ENCODE data around the gene LIX1L. TPM values are rescaled to one million over a fixed set of nuclear protein-coding genes. Genes with fewer than 3 reads are reported as not detected.

The LIX1L gene
- total and polyA plus RNA-seq, 2 of the 13 experiments (the other 11 are each of a cell fraction or from before 2014, with no cell fraction given) = 8.1 to 24.9 TPM

GRCh38 chr1:145927916-145928643 lies 29.7 kb downstream of the LIX1L start (continued):
- TF ChIP-seq ZNF770 (CRISPR knock-in tag; IDR thresholded peaks at IDR 0.05) (peak; percentile 49; the same call in 1 of the 2 replicates), ZNF256 (CRISPR knock-in tag; conservative IDR thresholded peaks at IDR 0.05) (0 out of 2 replicates have a peak, but pooled peaks have one; percentile 4), ZNF543 (CRISPR knock-in tag; IDR thresholded peaks at IDR 0.05) (no peak), SP1 (IDR thresholded peaks at IDR 0.05) (no peak), SP1 (CRISPR knock-in tag; IDR thresholded peaks at IDR 0.05) (no peak)
- TF ChIP-seq, protein P1, sequence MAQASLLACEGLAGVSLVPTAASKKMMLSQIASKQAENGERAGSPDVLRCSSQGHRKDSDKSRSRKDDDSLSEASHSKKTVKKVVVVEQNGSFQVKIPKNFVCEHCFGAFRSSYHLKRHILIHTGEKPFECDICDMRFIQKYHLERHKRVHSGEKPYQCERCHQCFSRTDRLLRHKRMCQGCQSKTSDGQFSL (CRISPR knock-in tag; IDR thresholded peaks at IDR 0.05) = no peak

GRCh38 chr1:145927063-145927886 lies 30.5 kb downstream of the LIX1L start, which contains the start of gene RBM8A:
TSS of gene RBM8A (minus strand) at chr1:145927484. CDS start at chr1:145927426, 58 bp downstream.
- DNase-seq (ENCODE audit: low spot score) (peak; percentile 97), FAIRE-seq (peak; percentile 97), ATAC-seq (peak; percentile 99)
- no peaks in the 10 kb centered on the region; a peak in 4 of 5 replicates for H3K36me3 ChIP-seq (replicated peaks in 1 of 2; ENCODE audit: control insufficient read depth in 1 of 2, insufficient read depth in 2 of 2, low read length in 2 of 2)
- no TSS peak for BruUV-seq (replicated peaks)
- peaks cover 15% of the 10 kb centered on the region for H3K79me2 ChIP-seq (ENCODE audit: insufficient read depth, low read length)
- peak within 1 kb of the TSS; percentile 39 for H2AFZ ChIP-seq (ENCODE audit: low read length)
- CTCF ChIA-PET (ENCODE audit: low intra/inter-chr PET ratio, low total read pairs) = interaction anchor here (1.6 kb wide), 1 partner anchor 35 kb away, joined by 9 read pairs; no protein-coding TSS in a partner anchor
- peak within 1 kb of the TSS; percentile 96 for H3K9ac ChIP-seq (ENCODE audit: insufficient read depth, low read depth, low read length)
- in situ Hi-C loops (cut with HindIII; ENCODE audit: extremely low pct_ligation_motif_present, low pct_unique_long_range_greater_than_20kb) (loop anchor here (5.0 kb wide), 2 partner anchors 35 to 40 kb away; partner anchors contain the start of genes ANKRD34A, ANKRD35 and POLR3GL), intact Hi-C loops (cut with micrococcal nuclease; ENCODE audit: unreplicated experiment) (loop anchor here (2.0 to 5.0 kb wide), 2 partner anchors 35 to 38 kb away; partner anchors contain the start of genes ANKRD34A and POLR3GL)
- POLR2A ChIA-PET = interaction anchor here (0.7 to 5.6 kb wide), 28 partner anchors 9 to 124 kb away, joined by 3 to 84 read pairs (median 7); partner anchors contain the start of genes ANKRD34A, ANKRD35, ITGA10 and LIX1L
- H3K4me1 ChIP-seq (ENCODE audit: insufficient read depth, low read length) = peaks cover 17% of the 10 kb centered on the region
- H3K27ac ChIP-seq (ENCODE audit: extremely low read length, insufficient read depth, low read length) = peak within 1 kb of the TSS; percentile 88
- no peaks in the 10 kb centered on the region for H3K9me3 ChIP-seq (ENCODE audit: low read length)
- no peaks in the 10 kb centered on the region for H4K20me1 ChIP-seq (ENCODE audit: insufficient read depth, low read length)
- no peaks in the 10 kb centered on the region; a peak in 1 of 5 replicates for H3K27me3 ChIP-seq (ENCODE audit: control insufficient read depth in 1 of 2, insufficient read depth in 2 of 2, low read length in 2 of 2)
- peak within 1 kb of the TSS; percentile 82 for H3K4me2 ChIP-seq (ENCODE audit: low read depth, low read length)
- H3K4me3 ChIP-seq (replicated peaks in 1 of 3; ENCODE audit: insufficient read depth in 1 of 3, low read depth in 2 of 3, low read length in 3 of 3) = peak within 1 kb of the TSS; percentile 77 to 95 (median 83)
- WGBS (ENCODE audit: low lambda C conversion rate) = 1% methylated on average over 38 of the region's 41 CpGs
- TF ChIP-seq YEATS4 (CRISPR knock-in tag; IDR thresholded peaks at IDR 0.05; ENCODE audit: borderline replicate concordance) = peak; percentile 85
- TF ChIP-seq U2AF1 (optimal IDR thresholded peaks at IDR 0.05; ENCODE audit: low read depth, low read length) = no peak
- TF ChIP-seq ZBTB7A (CRISPR knock-in tag; IDR thresholded peaks at IDR 0.05) = no peak
- no peak for TF ChIP-seq DPF2 (CRISPR knock-in tag; IDR thresholded peaks at IDR 0.05; ENCODE audit: borderline replicate concordance, low read depth)
- TF ChIP-seq ZNF12 (CRISPR knock-in tag; IDR thresholded peaks at IDR 0.05) = no peak
- peak; percentile 64; the same call in 1 of the 2 replicates for TF ChIP-seq HDAC2 (CRISPR knock-in tag; IDR thresholded peaks at IDR 0.05)
- no peak for TF ChIP-seq GPBP1L1 (CRISPR knock-in tag; IDR thresholded peaks at IDR 0.05)
- TF ChIP-seq ZNF282 (IDR thresholded peaks at IDR 0.05; ENCODE audit: partially characterized antibody) = no peak
- TF ChIP-seq ZC3H4 (CRISPR knock-in tag; IDR thresholded peaks at IDR 0.05; ENCODE audit: borderline replicate concordance) = no peak
- no peak for TF ChIP-seq MEIS2 (CRISPR knock-in tag; IDR thresholded peaks at IDR 0.05)
- no peak for TF ChIP-seq BHLHE40 (IDR thresholded peaks at IDR 0.05; ENCODE audit: low read length)
- TF ChIP-seq PITX1 (CRISPR knock-in tag; IDR thresholded peaks at IDR 0.05) = peak; percentile 98
- no peak for TF ChIP-seq ZNF451 (CRISPR knock-in tag; IDR thresholded peaks at IDR 0.05)

Measured in HepG2 (cell line).